Stromal cell of bone marrow (primary cell): Measurements from ENCODE around the gene GUCY1A1.

Experiments
- DNase-seq: peaks from one replicate; pipeline ENCODE4 v3.0.0-alpha.2; 2012; ENCODE audit warnings: low read depth

The GUCY1A1 gene

GRCh38 chr4:155738548-155738947 lies 71.9 kb downstream of the GUCY1A1 start:
- peak; percentile 80 for DNase-seq

- DNase-seq: no peak
Measured at GRCh38 chr4:155741546-155741945, 74.9 kb downstream of the GUCY1A1 start.

GRCh38 chr4:155742310-155743015 lies 75.8 kb downstream of the GUCY1A1 start:
- no peak for DNase-seq

- DNase-seq: peak; percentile 72
Measured at GRCh38 chr4:155745984-155746383, 79.3 kb downstream of the GUCY1A1 start.

- no peak for DNase-seq
Measured at GRCh38 chr4:155748039-155748438, 81.4 kb downstream of the GUCY1A1 start.

- DNase-seq: no peak
Measured at GRCh38 chr4:155749041-155749440, 82.4 kb downstream of the GUCY1A1 start.

- DNase-seq: no peak
Measured at GRCh38 chr4:155751569-155751968, 84.9 kb downstream of the GUCY1A1 start.

GRCh38 chr4:155757745-155758265 lies 91.2 kb downstream of the GUCY1A1 start:
- no peak for DNase-seq

- peak; percentile 92 for DNase-seq
Measured at GRCh38 chr4:155758481-155759371, 92.1 kb downstream of the GUCY1A1 start, which contains the start of gene GUCY1B1. Gene GUCY1B1, plus strand, starts transcription at chr4:155759021. Its CDS starts 120 bp downstream, at chr4:155759141.

GRCh38 chr4:155759372-155760252 lies 93.0 kb downstream of the GUCY1A1 start:
- DNase-seq: no peak

- DNase-seq: no peak
Measured at GRCh38 chr4:155761047-155761446, 94.4 kb downstream of the GUCY1A1 start.

GRCh38 chr4:155761916-155762315 lies 95.3 kb downstream of the GUCY1A1 start:
- no peak for DNase-seq

GRCh38 chr4:155762334-155762733 lies 95.7 kb downstream of the GUCY1A1 start:
- DNase-seq: no peak

GRCh38 chr4:155763551-155763950 lies 96.9 kb downstream of the GUCY1A1 start:
- no peak for DNase-seq

GRCh38 chr4:155765149-155765548 lies 98.5 kb downstream of the GUCY1A1 start:
- no peak for DNase-seq

- no peak for DNase-seq
Measured at GRCh38 chr4:155766622-155767021, 100.0 kb downstream of the GUCY1A1 start.

GRCh38 chr4:155768370-155768769 lies 101.7 kb downstream of the GUCY1A1 start:
- no peak for DNase-seq

GRCh38 chr4:155769090-155769489 lies 102.4 kb downstream of the GUCY1A1 start:
- no peak for DNase-seq

- no peak for DNase-seq
Measured at GRCh38 chr4:155772459-155773195, 106.0 kb downstream of the GUCY1A1 start.

- no peak for DNase-seq
Measured at GRCh38 chr4:155773196-155773800, 106.7 kb downstream of the GUCY1A1 start.

- no peak for DNase-seq
Measured at GRCh38 chr4:155774033-155774432, 107.4 kb downstream of the GUCY1A1 start.
